ENCODE measurements around the gene MRPL42. TPM values are rescaled to one million over a fixed set of nuclear protein-coding genes. Genes with fewer than 3 reads are reported as not detected.
"Not testable (repeated sequence)": the region's sequence is repeated elsewhere in the genome, so short reads cannot be mapped to it uniquely, and the experiment has no call there.

The MRPL42 gene
- total RNA-seq, 2 donors from 2014 or later, result 43.2 to 51.8 TPM

- intact Hi-C loops (cut with DNase I), result no loop called here
- no peak for DNase-seq
- ATAC-seq, result no peak
These were observed 16.0 kb downstream of the MRPL42 start for GRCh38 chr12:93483151-93483807.

- ATAC-seq (no peak), DNase-seq (no peak)
- intact Hi-C loops (cut with DNase I), result no loop called here
These were observed 17.1 kb downstream of the MRPL42 start for GRCh38 chr12:93484315-93484981.

GRCh38 chr12:93492808-93493207 is 25.5 kb downstream of the MRPL42 start:
- intact Hi-C loops (cut with DNase I); ATAC-seq: not testable (repeated sequence)

GRCh38 chr12:93494096-93494495 is 26.8 kb downstream of the MRPL42 start:
- intact Hi-C loops (cut with DNase I), result no loop called here
- ATAC-seq, result no peak
- DNase-seq, result no peak

More at GRCh38 chr12:93492808-93493207, 25.5 kb downstream of the MRPL42 start:
- not testable (repeated sequence) for DNase-seq

- ATAC-seq (no peak), DNase-seq (no peak)
- intact Hi-C loops (cut with DNase I), result no loop called here
These were observed 30.1 kb downstream of the MRPL42 start for GRCh38 chr12:93497456-93497855.

GRCh38 chr12:93498813-93499212 is 31.5 kb downstream of the MRPL42 start:
- ATAC-seq; intact Hi-C loops (cut with DNase I); DNase-seq: not testable (repeated sequence)

GRCh38 chr12:93500201-93500600 is 32.9 kb downstream of the MRPL42 start:
- no peak for DNase-seq
- ATAC-seq, result no peak
- intact Hi-C loops (cut with DNase I), result loop anchor here (5.0 to 10.0 kb wide), 3 partner anchors 67 to 495 kb away; no protein-coding TSS in a partner anchor

GRCh38 chr12:93500667-93501066 is 33.4 kb downstream of the MRPL42 start:
- intact Hi-C loops (cut with DNase I), result loop anchor here (5.0 to 10.0 kb wide), 3 partner anchors 67 to 494 kb away; no protein-coding TSS in a partner anchor
- DNase-seq (no peak), ATAC-seq (no peak)

- intact Hi-C loops (cut with DNase I), result loop anchor here (2.0 to 10.0 kb wide), 5 partner anchors 64 to 600 kb away; no protein-coding TSS in a partner anchor
- no peak for ATAC-seq
These were observed 35.7 kb downstream of the MRPL42 start for GRCh38 chr12:93502802-93503623.

GRCh38 chr12:93507165-93507564 is 39.9 kb downstream of the MRPL42 start:
- ATAC-seq (no peak), DNase-seq (no peak)
- intact Hi-C loops (cut with DNase I), result loop anchor here (10.0 kb wide), 2 partner anchors 258 to 488 kb away; no protein-coding TSS in a partner anchor

More at GRCh38 chr12:93502802-93503623, 35.7 kb downstream of the MRPL42 start:
- DNase-seq, result no peak

GRCh38 chr12:93509506-93509905 is 42.2 kb downstream of the MRPL42 start:
- ATAC-seq, result no peak
- intact Hi-C loops (cut with DNase I), result loop anchor here (10.0 kb wide), 2 partner anchors 255 to 485 kb away; no protein-coding TSS in a partner anchor
- DNase-seq, result no peak

- intact Hi-C loops (cut with DNase I), result no loop called here
- no peak for DNase-seq
- ATAC-seq, result no peak
These were observed 47.5 kb downstream of the MRPL42 start for GRCh38 chr12:93514853-93515252.

- intact Hi-C loops (cut with DNase I), result no loop called here
- ATAC-seq, result no peak
- DNase-seq, result no peak
These were observed 51.4 kb downstream of the MRPL42 start for GRCh38 chr12:93518725-93519124.

GRCh38 chr12:93519859-93520258 is 52.5 kb downstream of the MRPL42 start:
- intact Hi-C loops (cut with DNase I), result no loop called here
- ATAC-seq, result no peak
- DNase-seq, result no peak

- intact Hi-C loops (cut with DNase I), result no loop called here
- DNase-seq (no peak), ATAC-seq (peak in 1 of 2 donors; percentile 32)
These were observed 53.1 kb downstream of the MRPL42 start for GRCh38 chr12:93520454-93520853.

- intact Hi-C loops (cut with DNase I), result no loop called here
- ATAC-seq, result peak in 1 of 2 donors; percentile 88
- no peak for DNase-seq
These were observed 54.1 kb downstream of the MRPL42 start for GRCh38 chr12:93521225-93522080.

GRCh38 chr12:93524386-93525133 is 57.2 kb downstream of the MRPL42 start:
- no peak for ATAC-seq
- intact Hi-C loops (cut with DNase I), result no loop called here

More at GRCh38 chr12:93524386-93525133, 57.2 kb downstream of the MRPL42 start:
- no peak for DNase-seq
